Skin of body (tissue), 2 donors: ENCODE data around the gene HEMK1. TPM values are rescaled to one million over a fixed set of nuclear protein-coding genes. Genes with fewer than 3 reads are reported as not detected.

ENCODE experiments used
- DNase-seq: peaks from one replicate; lab custom pipeline; 2025; lab: John Stamatoyannopoulos, UW
- total RNA-seq: library from RNA; depleted of rRNA; stranded (reverse); fragments of >200 nt; gene quantifications from one replicate; pipeline ENCODE4 v1.2.3, GENCODE V29; 2014

HEMK1 gene
- total RNA-seq, 1 donor from 2014 or later, result 5.4 TPM

GRCh38 chr3:50635066-50635465 lies 65.7 kb downstream of the HEMK1 start:
- DNase-seq, result no peak

GRCh38 chr3:50637011-50637410 lies 67.7 kb downstream of the HEMK1 start:
- no peak for DNase-seq

GRCh38 chr3:50637945-50638344 lies 68.6 kb downstream of the HEMK1 start:
- no peak for DNase-seq

GRCh38 chr3:50639055-50639494 lies 69.8 kb downstream of the HEMK1 start:
- no peak for DNase-seq

- DNase-seq, result no peak
Measured at GRCh38 chr3:50642382-50642781, 73.1 kb downstream of the HEMK1 start.

- DNase-seq, result peak; percentile 39
Measured at GRCh38 chr3:50644561-50644960, 75.2 kb downstream of the HEMK1 start.

GRCh38 chr3:50645378-50645777 lies 76.1 kb downstream of the HEMK1 start:
- DNase-seq, result no peak

Other genes starting within 250 kb of the HEMK1 start
- gene HYAL2, start 246.8 kb upstream of the HEMK1 start, total RNA-seq, result 28.6 TPM
- gene TUSC2, start 241.3 kb upstream of the HEMK1 start, total RNA-seq, result 5.8 TPM
- gene RASSF1, start 228.7 kb upstream of the HEMK1 start, total RNA-seq, result 28.6 TPM
- gene ZMYND10, start 223.8 kb upstream of the HEMK1 start, total RNA-seq, result 0.89 TPM
- gene NPRL2, start 218.7 kb upstream of the HEMK1 start, total RNA-seq, result 13.6 TPM
- 12.2 TPM for gene CYB561D2, start 218.7 kb upstream of the HEMK1 start, total RNA-seq
- gene TMEM115, start 210.0 kb upstream of the HEMK1 start, total RNA-seq, result 18.9 TPM
- 1.4 TPM for gene CACNA2D2, start 65.9 kb upstream of the HEMK1 start, total RNA-seq
- 7.2 TPM for gene C3orf18, start 1.8 kb upstream of the HEMK1 start, total RNA-seq
- 10.0 TPM for gene CISH, start 42.3 kb downstream of the HEMK1 start, total RNA-seq
- gene MAPKAPK3, start 47.6 kb downstream of the HEMK1 start, total RNA-seq, result 27.8 TPM
- 0.89 TPM for gene DOCK3, start 105.4 kb downstream of the HEMK1 start, total RNA-seq